D721Med (cell line): Measurements from ENCODE around the gene AREG.

Experiments
- DNase-seq: peaks from one replicate; pipeline ENCODE4 v3.0.0; 2011; ENCODE audit warnings: low spot score; ENCODE audit not compliant: insufficient read length
- FAIRE-seq: peaks from 2 replicates; lab custom pipeline; 2011; peaks lifted over from hg19 to GRCh38; lab: Jason Lieb, UNC
- CTCF ChIP-seq: IDR thresholded peaks from 2 replicates; pipeline ENCODE4 v1.5.1; 2012; ENCODE audit warnings: mild to moderate bottlenecking, control low read depth; ENCODE audit not compliant: insufficient read depth; ENCODE audit errors: missing control alignments

AREG gene

DNA sequence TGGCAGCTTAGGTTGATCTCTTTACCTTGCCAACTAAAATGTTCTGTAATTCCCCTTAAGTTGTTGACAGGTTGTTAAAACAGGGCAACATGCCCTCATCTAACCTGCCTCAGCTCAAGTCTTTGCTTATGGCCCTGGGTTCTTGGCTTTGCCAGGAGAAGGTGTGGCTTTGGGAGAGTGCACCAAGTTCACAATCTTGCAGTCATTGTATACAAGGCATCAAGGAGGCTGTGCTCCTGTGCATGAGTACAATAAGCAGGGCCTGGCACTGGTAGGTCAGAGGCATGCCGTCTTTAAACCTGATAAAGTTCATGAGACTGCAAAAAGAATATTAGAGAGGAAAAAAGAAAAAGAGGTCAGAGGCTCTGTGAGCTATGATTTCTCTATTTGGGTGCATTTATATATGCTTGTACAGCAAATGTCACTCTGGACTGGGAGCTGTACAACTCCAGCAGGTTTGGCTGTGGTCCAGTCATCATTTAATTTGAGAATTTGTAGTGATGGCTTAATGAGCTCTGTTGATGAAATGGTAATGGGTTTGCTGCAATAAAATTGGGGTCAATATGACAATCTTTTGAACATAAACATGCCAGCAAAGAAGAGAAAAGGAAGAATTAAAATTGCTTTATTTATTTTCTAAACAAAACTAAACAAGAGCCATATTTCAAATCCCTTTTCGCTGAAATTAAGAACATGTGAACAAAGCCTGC, 30.3 kb downstream of the AREG start:
- no peak for FAIRE-seq
- DNase-seq: no peak
- TF ChIP-seq CTCF: no peak

GRCh38 chr4:74475946-74476345, 31.0 kb downstream of the AREG start:
- no peak for TF ChIP-seq CTCF
- DNase-seq (no peak), FAIRE-seq (no peak)

GRCh38 chr4:74479009-74479408, 34.1 kb downstream of the AREG start:
- no peak for FAIRE-seq
- no peak for TF ChIP-seq CTCF

GRCh38 chr4:74480267-74480666, 35.3 kb downstream of the AREG start:
- TF ChIP-seq CTCF: no peak
- FAIRE-seq: no peak
- DNase-seq: no peak

More at GRCh38 chr4:74479009-74479408, 34.1 kb downstream of the AREG start:
- no peak for DNase-seq

DNA sequence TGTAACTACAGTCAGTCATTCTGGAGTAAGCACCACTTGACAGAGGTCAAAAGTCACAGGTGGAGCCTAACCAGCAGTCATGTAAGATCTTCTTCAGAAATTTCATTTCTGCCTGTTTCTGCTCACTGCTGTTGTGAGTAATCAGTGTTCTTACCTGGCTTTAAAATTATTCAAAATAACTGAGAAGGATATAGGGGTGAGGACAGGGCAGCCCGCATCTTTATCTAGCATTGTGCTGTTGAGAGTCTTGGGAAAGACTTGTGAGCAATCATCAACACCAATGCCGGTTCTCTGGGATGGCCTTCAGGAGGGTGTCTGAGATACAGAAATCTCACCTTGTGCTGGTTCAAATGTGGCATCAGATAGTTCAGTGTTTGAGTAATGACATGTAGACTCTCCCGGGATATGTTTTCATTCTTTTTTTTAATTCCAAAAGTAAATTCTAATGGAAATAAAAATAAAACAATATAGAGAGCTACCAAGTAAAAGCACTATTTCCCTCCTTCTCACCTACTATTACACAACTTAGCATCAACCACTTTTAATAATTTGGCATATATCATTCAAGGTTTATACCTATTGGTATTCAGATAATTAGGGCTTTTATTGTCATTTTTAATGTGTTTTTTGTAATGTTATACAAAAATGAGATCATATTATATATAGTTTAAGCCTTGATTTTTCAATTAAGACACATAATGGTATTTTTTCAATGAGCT, 37.1 kb downstream of the AREG start:
- FAIRE-seq (no peak), DNase-seq (no peak)
- no peak for TF ChIP-seq CTCF

- no peak for FAIRE-seq
- no peak for DNase-seq
- no peak for TF ChIP-seq CTCF
Measured at GRCh38 chr4:74483226-74483911, 38.4 kb downstream of the AREG start.
